ENCODE data around the gene PRH2. TPM values are rescaled to one million over a fixed set of nuclear protein-coding genes. Genes with fewer than 3 reads are reported as not detected.

The PRH2 gene
- total RNA-seq = not detected
- 0.33 TPM for total RNA-seq (2013)
- total RNA-seq = 0 to 0.15 (median 0) reads per million in 29 experiments

- no peak for DNase-seq
- no peak within 1 kb of the TSS for H3K4me3 ChIP-seq (ENCODE audit: control insufficient read depth in 1 of 2, extremely low read depth in 1 of 2, low read length in 1 of 2)
- no peaks in the 10 kb centered on the region for H3K9me3 ChIP-seq
- H3K4me1 Mint-ChIP-seq = peaks cover 0 to 5% (median 0%) of the 10 kb centered on the region in 3 donors
- no peaks in the 10 kb centered on the region for H3K4me1 ChIP-seq (ENCODE audit: control insufficient read depth in 1 of 2, extremely low read depth in 1 of 2, insufficient read depth in 2 of 2, low read length in 2 of 2)
- no peak within 1 kb of the TSS for H3K4me3 Mint-ChIP-seq
- 99% methylated on average over 4 of the region's 5 CpGs for WGBS (ENCODE audit: insufficient coverage)
- no peak for ATAC-seq (replicated peaks in 1 of 4)
- no peaks in the 10 kb centered on the region for H3K27me3 ChIP-seq (replicated peaks in 1 of 2; ENCODE audit: control insufficient read depth in 2 of 2, extremely low read depth in 1 of 2, insufficient read depth in 2 of 2, low read length in 1 of 2)
- no peaks in the 10 kb centered on the region for H3K36me3 ChIP-seq (ENCODE audit: control insufficient read depth in 2 of 2, extremely low read depth in 1 of 2, insufficient read depth in 1 of 2, low read length in 1 of 2)
- ChIA-PET POLR2A (no interaction called here), CTCF (no interaction called here)
- H3K9me3 Mint-ChIP-seq = peaks cover 0 to 4% (median 0%) of the 10 kb centered on the region in 3 donors
- H3K27ac ChIP-seq (ENCODE audit: low read length) = no peak within 1 kb of the TSS
- H3K27ac Mint-ChIP-seq = no peak within 1 kb of the TSS
- peaks cover 29% of the 10 kb centered on the region for H3K36me3 Mint-ChIP-seq
- H3K27me3 Mint-ChIP-seq = no peaks in the 10 kb centered on the region
These were observed at the start of gene PRH2 for GRCh38 chr12:10928746-10929286. Gene PRH2 (plus strand): TSS chr12:10929236. CDS start chr12:10929274, 38 bp downstream.

- ChIA-PET POLR2A (no interaction called here), CTCF (no interaction called here)
- no peak for DNase-seq
- H3K27me3 Mint-ChIP-seq = no peaks in the 10 kb centered on the region
- no peak within 1 kb of the TSS for H3K4me3 Mint-ChIP-seq
- H3K27me3 ChIP-seq (replicated peaks in 1 of 2; ENCODE audit: control insufficient read depth in 2 of 2, extremely low read depth in 1 of 2, insufficient read depth in 2 of 2, low read length in 1 of 2) = no peaks in the 10 kb centered on the region
- H3K27ac ChIP-seq (ENCODE audit: low read length) = no peak within 1 kb of the TSS
- no peaks in the 10 kb centered on the region for H3K9me3 ChIP-seq
- no peak within 1 kb of the TSS for H3K27ac Mint-ChIP-seq
- no peaks in the 10 kb centered on the region for H3K9me3 Mint-ChIP-seq
- 90% methylated on average over 4 of the region's 6 CpGs for WGBS (ENCODE audit: insufficient coverage)
- H3K4me1 Mint-ChIP-seq = no peaks in the 10 kb centered on the region
- peaks cover 44% of the 10 kb centered on the region for H3K36me3 Mint-ChIP-seq
- no peaks in the 10 kb centered on the region for H3K4me1 ChIP-seq (ENCODE audit: control insufficient read depth in 1 of 2, extremely low read depth in 1 of 2, insufficient read depth in 2 of 2, low read length in 2 of 2)
- H3K36me3 ChIP-seq (ENCODE audit: control insufficient read depth in 2 of 2, extremely low read depth in 1 of 2, insufficient read depth in 1 of 2, low read length in 1 of 2) = no peaks in the 10 kb centered on the region
- no peak within 1 kb of the TSS for H3K4me3 ChIP-seq (ENCODE audit: control insufficient read depth in 1 of 2, extremely low read depth in 1 of 2, low read length in 1 of 2)
- no peak for ATAC-seq (replicated peaks in 1 of 4)
These were observed 44.8 kb upstream of the PRH2 start, which contains the start of gene PRH1 for GRCh38 chr12:10884086-10884725. Gene PRH1 (minus strand): TSS chr12:10884255. CDS start chr12:10884217, 38 bp downstream.

- DNase-seq = no peak
- H3K4me3 Mint-ChIP-seq = no peak overlapping the region
- Histone ChIP-seq H3K4me1 (ENCODE audit: control insufficient read depth in 1 of 2, extremely low read depth in 1 of 2, insufficient read depth in 2 of 2, low read length in 2 of 2) (no peaks in the 10 kb centered on the region), H3K9me3 (no peaks in the 10 kb centered on the region), H3K36me3 (ENCODE audit: control insufficient read depth in 2 of 2, extremely low read depth in 1 of 2, insufficient read depth in 1 of 2, low read length in 1 of 2) (no peaks in the 10 kb centered on the region), H3K4me3 (ENCODE audit: control insufficient read depth in 1 of 2, extremely low read depth in 1 of 2, low read length in 1 of 2) (no peak overlapping the region), H3K27ac (ENCODE audit: low read length) (no peak overlapping the region), H3K27me3 (replicated peaks in 1 of 2; ENCODE audit: control insufficient read depth in 2 of 2, extremely low read depth in 1 of 2, insufficient read depth in 2 of 2, low read length in 1 of 2) (no peaks in the 10 kb centered on the region)
- no peak for ATAC-seq (replicated peaks in 1 of 4)
- no peaks in the 10 kb centered on the region for H3K9me3 Mint-ChIP-seq
- ChIA-PET POLR2A (no interaction called here), CTCF (no interaction called here)
- H3K27ac Mint-ChIP-seq = no peak overlapping the region
- no peaks in the 10 kb centered on the region for H3K4me1 Mint-ChIP-seq
- no peaks in the 10 kb centered on the region for H3K27me3 Mint-ChIP-seq
- H3K36me3 Mint-ChIP-seq = peaks cover 34% of the 10 kb centered on the region
These were observed 39.8 kb upstream of the PRH2 start for GRCh38 chr12:10889226-10889625.

GRCh38 chr12:10891937-10892336 lies 37.1 kb upstream of the PRH2 start:
- Mint-ChIP-seq H3K27me3 (no peaks in the 10 kb centered on the region), H3K27ac (no peak overlapping the region), H3K4me1 (no peaks in the 10 kb centered on the region), H3K4me3 (no peak overlapping the region), H3K36me3 (peaks cover 29% of the 10 kb centered on the region), H3K9me3 (no peaks in the 10 kb centered on the region)
- Histone ChIP-seq H3K27me3 (replicated peaks in 1 of 2; ENCODE audit: control insufficient read depth in 2 of 2, extremely low read depth in 1 of 2, insufficient read depth in 2 of 2, low read length in 1 of 2) (no peaks in the 10 kb centered on the region), H3K9me3 (no peaks in the 10 kb centered on the region), H3K27ac (ENCODE audit: low read length) (no peak overlapping the region), H3K4me1 (ENCODE audit: control insufficient read depth in 1 of 2, extremely low read depth in 1 of 2, insufficient read depth in 2 of 2, low read length in 2 of 2) (no peaks in the 10 kb centered on the region), H3K4me3 (ENCODE audit: control insufficient read depth in 1 of 2, extremely low read depth in 1 of 2, low read length in 1 of 2) (no peak overlapping the region), H3K36me3 (ENCODE audit: control insufficient read depth in 2 of 2, extremely low read depth in 1 of 2, insufficient read depth in 1 of 2, low read length in 1 of 2) (no peaks in the 10 kb centered on the region)
- no peak for DNase-seq
- whole genome bisulfite sequencing (ENCODE audit: insufficient coverage) = 100% methylated on average over 2 of the region's 2 CpGs
- no peak for ATAC-seq (replicated peaks in 1 of 4)
- ChIA-PET POLR2A (no interaction called here), CTCF (no interaction called here)

GRCh38 chr12:10896854-10897253 lies 32.2 kb upstream of the PRH2 start:
- H3K4me3 Mint-ChIP-seq = no peak overlapping the region
- no peak overlapping the region for H3K4me3 ChIP-seq (ENCODE audit: control insufficient read depth in 1 of 2, extremely low read depth in 1 of 2, low read length in 1 of 2)
- H3K4me1 Mint-ChIP-seq = no peaks in the 10 kb centered on the region
- H3K27ac ChIP-seq (ENCODE audit: low read length) = no peak overlapping the region
- no peaks in the 10 kb centered on the region for H3K27me3 Mint-ChIP-seq
- H3K27me3 ChIP-seq (replicated peaks in 1 of 2; ENCODE audit: control insufficient read depth in 2 of 2, extremely low read depth in 1 of 2, insufficient read depth in 2 of 2, low read length in 1 of 2) = no peaks in the 10 kb centered on the region
- H3K4me1 ChIP-seq (ENCODE audit: control insufficient read depth in 1 of 2, extremely low read depth in 1 of 2, insufficient read depth in 2 of 2, low read length in 2 of 2) = no peaks in the 10 kb centered on the region
- POLR2A ChIA-PET = interaction anchor here in 1 of 2 donors (0.7 kb wide), 1 partner anchor 1802 kb away, joined by 5 read pairs; no protein-coding TSS in a partner anchor
- no peak overlapping the region for H3K27ac Mint-ChIP-seq
- H3K9me3 Mint-ChIP-seq = peaks cover 2 to 8% (median 2%) of the 10 kb centered on the region in 3 donors
- peaks cover 0 to 5% of the 10 kb centered on the region in 2 donors for H3K36me3 ChIP-seq (ENCODE audit: control insufficient read depth in 2 of 2, extremely low read depth in 1 of 2, insufficient read depth in 1 of 2, low read length in 1 of 2)
- no peak for ATAC-seq (replicated peaks in 1 of 4)
- CTCF ChIA-PET = no interaction called here
- no CpG with 5 or more reads among the region's 5 CpGs for WGBS (ENCODE audit: insufficient coverage)
- no peak for DNase-seq
- H3K9me3 ChIP-seq = no peaks in the 10 kb centered on the region
- peaks cover 55% of the 10 kb centered on the region for H3K36me3 Mint-ChIP-seq

- no peak overlapping the region for H3K4me3 ChIP-seq (ENCODE audit: control insufficient read depth in 1 of 2, extremely low read depth in 1 of 2, low read length in 1 of 2)
- Mint-ChIP-seq H3K4me1 (no peaks in the 10 kb centered on the region), H3K36me3 (peaks cover 63% of the 10 kb centered on the region), H3K27ac (no peak overlapping the region), H3K27me3 (no peaks in the 10 kb centered on the region), H3K9me3 (peaks cover 11 to 39% (median 22%) of the 10 kb centered on the region in 3 donors), H3K4me3 (no peak overlapping the region)
- ChIA-PET CTCF (interaction anchor here in 1 of 2 donors (0.6 kb wide), 1 partner anchor 668 kb away, joined by 6 read pairs; no protein-coding TSS in a partner anchor), POLR2A (no interaction called here)
- no peaks in the 10 kb centered on the region for H3K9me3 ChIP-seq
- H3K4me1 ChIP-seq (ENCODE audit: control insufficient read depth in 1 of 2, extremely low read depth in 1 of 2, insufficient read depth in 2 of 2, low read length in 2 of 2) = no peaks in the 10 kb centered on the region
- no peak overlapping the region for H3K27ac ChIP-seq (ENCODE audit: low read length)
- 100% methylated on average over 1 of the region's 1 CpG for WGBS (ENCODE audit: insufficient coverage)
- DNase-seq = no peak
- no peaks in the 10 kb centered on the region for H3K27me3 ChIP-seq (replicated peaks in 1 of 2; ENCODE audit: control insufficient read depth in 2 of 2, extremely low read depth in 1 of 2, insufficient read depth in 2 of 2, low read length in 1 of 2)
- ATAC-seq (replicated peaks in 1 of 4) = no peak
- peaks cover 0 to 5% of the 10 kb centered on the region in 2 donors for H3K36me3 ChIP-seq (ENCODE audit: control insufficient read depth in 2 of 2, extremely low read depth in 1 of 2, insufficient read depth in 1 of 2, low read length in 1 of 2)
These were observed 28.5 kb upstream of the PRH2 start for GRCh38 chr12:10900530-10900929.
